Ishikawa (cell line): ENCODE measurements around the gene LHPP.
A peak's percentile ranks its signal among the peaks of the same experiment; 100 is the strongest.

Experiments used
- CEBPB ChIP-seq: IDR thresholded peaks from 2 replicates; pipeline ENCODE4 v1.6.1; 2012
- CREB1 ChIP-seq: IDR thresholded peaks from 2 replicates; pipeline ENCODE4 v1.6.1; 2012; ENCODE audit warnings: low read depth
- EGR1 ChIP-seq: IDR thresholded peaks from 2 replicates; pipeline ENCODE4 v1.6.1; 2012
- EP300 ChIP-seq: IDR thresholded peaks from 2 replicates; pipeline ENCODE4 v1.6.1; 2012; ENCODE audit warnings: borderline replicate concordance
- FOXM1 ChIP-seq: IDR thresholded peaks from 2 replicates; pipeline ENCODE4 v1.6.1; 2012; ENCODE audit warnings: low read depth, borderline replicate concordance
- MAX ChIP-seq: IDR thresholded peaks from 2 replicates; pipeline ENCODE4 v1.6.1; 2012
- NFIC ChIP-seq: IDR thresholded peaks from 2 replicates; pipeline ENCODE4 v1.6.1; 2012
- RAD21 ChIP-seq: IDR thresholded peaks from 2 replicates; pipeline ENCODE4 v1.6.1; 2012; ENCODE audit warnings: low read depth
- REST ChIP-seq: IDR thresholded peaks from 2 replicates; pipeline ENCODE4 v1.6.1; 2012; ENCODE audit warnings: low read depth, mild to moderate bottlenecking
- TAF1 ChIP-seq: IDR thresholded peaks from 2 replicates; pipeline ENCODE4 v1.6.1; 2012; ENCODE audit warnings: low read depth, mild to moderate bottlenecking
- TCF12 ChIP-seq: IDR thresholded peaks from 2 replicates; pipeline ENCODE4 v1.6.1; 2012; ENCODE audit warnings: low read depth
- TEAD4 ChIP-seq: IDR thresholded peaks from 2 replicates; pipeline ENCODE4 v1.6.1; 2012
- USF1 ChIP-seq: IDR thresholded peaks from 2 replicates; pipeline ENCODE4 v1.6.1; 2012
- YY1 ChIP-seq: IDR thresholded peaks from 2 replicates; pipeline ENCODE4 v1.6.1; 2012; ENCODE audit warnings: low read depth
- ZBTB7A ChIP-seq: IDR thresholded peaks from 2 replicates; pipeline ENCODE4 v1.6.1; 2012; ENCODE audit warnings: low read depth

LHPP gene

GRCh38 chr10:124649214-124649613 lies 187.6 kb downstream of the LHPP start:
- no peak for TF ChIP-seq TCF12
- peak; percentile 15; the same call in 1 of the 2 replicates for TF ChIP-seq RAD21
- no peak for TF ChIP-seq CREB1
- TF ChIP-seq USF1 = no peak
- no peak for TF ChIP-seq YY1

GRCh38 chr10:124650263-124650662 lies 188.6 kb downstream of the LHPP start:
- no peak for TF ChIP-seq YY1
- TF ChIP-seq MAX = no peak
- no peak for TF ChIP-seq NFIC
- no peak for TF ChIP-seq ZBTB7A
- no peak for TF ChIP-seq EP300
- no peak for TF ChIP-seq EGR1
- TF ChIP-seq REST = no peak

- no peak for TF ChIP-seq TAF1
- TF ChIP-seq REST = no peak
- TF ChIP-seq ZBTB7A = no peak
- no peak for TF ChIP-seq YY1
- TF ChIP-seq RAD21 = no peak
- no peak for TF ChIP-seq USF1
- no peak for TF ChIP-seq NFIC
- no peak for TF ChIP-seq TEAD4
- TF ChIP-seq CREB1 = no peak
- no peak for TF ChIP-seq FOXM1
- TF ChIP-seq EP300 = no peak
- no peak for TF ChIP-seq CEBPB
- no peak for TF ChIP-seq MAX
- TF ChIP-seq EGR1 = no peak
- TF ChIP-seq TCF12 = no peak
These were observed 189.3 kb downstream of the LHPP start for GRCh38 chr10:124650820-124651401.

- TF ChIP-seq ZBTB7A = no peak
These were observed 189.8 kb downstream of the LHPP start for GRCh38 chr10:124651402-124651891.

GRCh38 chr10:124652200-124652599 lies 190.6 kb downstream of the LHPP start:
- TF ChIP-seq YY1 = no peak
- no peak for TF ChIP-seq REST
- no peak for TF ChIP-seq NFIC
- no peak for TF ChIP-seq FOXM1
